Keratinocyte (primary cell): ENCODE data around the gene PTRH1. TPM values are rescaled to one million over a fixed set of nuclear protein-coding genes. Genes with fewer than 3 reads are reported as not detected.

Source experiments
- DNase-seq: peaks from one replicate; pipeline ENCODE4 v3.0.0-alpha.2; 2011; ENCODE audit warnings: low read depth, missing footprints, low spot score
- FAIRE-seq: peaks from 2 replicates; lab custom pipeline; 2011; peaks lifted over from hg19 to GRCh38; lab: Jason Lieb, UNC
- H2AFZ ChIP-seq: 2 replicates; pipeline ENCODE4 v1.6.0; 2012; ENCODE audit warnings: low read length, control low read depth, inconsistent platforms; ENCODE audit not compliant: control insufficient read depth
- H3K27ac ChIP-seq: 2 replicates; pipeline ENCODE4 v1.5.1; 2011; ENCODE audit warnings: low read length; ENCODE audit not compliant: control insufficient read depth, insufficient read depth
- H3K27me3 ChIP-seq: 3 replicates; pipeline ENCODE4 v1.6.0; 2011; ENCODE audit warnings: low read length; ENCODE audit not compliant: control insufficient read depth, insufficient read depth; ENCODE audit errors: extremely low read depth
- H3K36me3 ChIP-seq, 2 experiments: 2 replicates in 1 of 2; 3 replicates in 1 of 2; pipeline ENCODE4 v1.5.1; 2011; ENCODE audit warnings: low read length in 2 of 2, mild to moderate bottlenecking in 1 of 2; ENCODE audit not compliant: control insufficient read depth in 2 of 2, insufficient read depth in 2 of 2; ENCODE audit errors: extremely low read depth in 1 of 2
- H3K4me1 ChIP-seq: 3 replicates; pipeline ENCODE4 v1.5.1; 2011; ENCODE audit warnings: low read length; ENCODE audit not compliant: control insufficient read depth, insufficient read depth; ENCODE audit errors: extremely low read depth
- H3K4me2 ChIP-seq: 3 replicates; pipeline ENCODE4 v1.6.0; 2011; ENCODE audit warnings: low read depth, low read length; ENCODE audit not compliant: control insufficient read depth, insufficient read depth; ENCODE audit errors: extremely low read depth
- H3K4me3 ChIP-seq, 3 experiments: fragments of 200-600 bp in 1 of 3; sonication (generic) in 1 of 3; 2 replicates in 2 of 3; 3 replicates in 1 of 3; pipeline ENCODE4 v1.5.1; 2011 to 2016; ENCODE audit warnings: low read length in 3 of 3, mild to moderate bottlenecking in 3 of 3, control low read depth in 2 of 3, inconsistent platforms in 1 of 3, low read depth in 1 of 3, mixed read lengths in 1 of 3, mixed run types in 1 of 3, moderate library complexity in 1 of 3; ENCODE audit not compliant: control insufficient read depth in 2 of 3, insufficient read depth in 2 of 3; ENCODE audit errors: extremely low read depth in 1 of 3
- H3K79me2 ChIP-seq: 2 replicates; pipeline ENCODE4 v1.6.0; 2012; ENCODE audit warnings: low read length; ENCODE audit not compliant: control insufficient read depth, insufficient read depth
- H3K9ac ChIP-seq: 3 replicates; pipeline ENCODE4 v1.6.0; 2011; ENCODE audit warnings: low read length; ENCODE audit not compliant: control insufficient read depth, insufficient read depth; ENCODE audit errors: extremely low read depth
- H3K9me1 ChIP-seq: 3 replicates; pipeline ENCODE4 v1.6.0; 2011; ENCODE audit warnings: low read length; ENCODE audit not compliant: control insufficient read depth, insufficient read depth; ENCODE audit errors: extremely low read depth
- H3K9me3 ChIP-seq: 2 replicates; pipeline ENCODE4 v1.5.1; 2012; ENCODE audit warnings: low read depth, low read length; ENCODE audit not compliant: control insufficient read depth
- H4K20me1 ChIP-seq: 3 replicates; pipeline ENCODE4 v1.6.0; 2011; ENCODE audit warnings: low read length; ENCODE audit not compliant: control insufficient read depth, insufficient read depth; ENCODE audit errors: extremely low read depth
- EZH2 ChIP-seq: IDR thresholded peaks from one replicate; pipeline ENCODE4 v1.6.1; 2012; ENCODE audit warnings: inconsistent platforms, mild to moderate bottlenecking, low read length, moderate library complexity
- dilution Hi-C: fragments of 300-500 bp; cut with MboI; formaldehyde crosslinking; loops from one replicate; pipeline ENCODE4 v1.7.0; 2020; ENCODE audit warnings: low sequenced_read_pairs; ENCODE audit not compliant: extremely low pct_ligation_motif_present
- polyA plus RNA-seq, 5 experiments: library from polyadenylated mRNA; depleted of rRNA in 3 of 5; stranded (reverse) in 3 of 5; stranded (forward) in 1 of 5; unstranded in 1 of 5; fragments of >200 nt; gene quantifications; 1 replicate in 1 of 5; 2 replicates in 3 of 5; 3 replicates in 1 of 5; pipeline versions ENCODE4 v1.2.1 to v1.2.3, GENCODE V29; 2011 to 2012; ENCODE audit warnings: missing spikeins in 2 of 5, low read depth in 1 of 5, low replicate concordance in 1 of 5
- TF ChIP-seq, protein P1 (sequence below), 3 experiments: IDR thresholded peaks in 1 of 3; conservative IDR thresholded peaks in 1 of 3; optimal IDR thresholded peaks in 1 of 3; 2 replicates in 2 of 3; 3 replicates in 1 of 3; pipeline versions ENCODE3 to v1.5.1; 2011; ENCODE audit warnings: low read length in 3 of 3, mild to moderate bottlenecking in 3 of 3, moderate library complexity in 2 of 3, control low read depth in 1 of 3, inconsistent platforms in 1 of 3; ENCODE audit not compliant: insufficient read depth in 2 of 3; ENCODE audit errors: extremely low read depth in 1 of 3

PTRH1 gene
- polyA plus RNA-seq, 1 donor (not counting 4 experiments of a cell fraction or from before 2014, with no cell fraction given), result 14.3 TPM

GRCh38 chr9:127680846-127681245 is 34.6 kb downstream of the PTRH1 start:
- Histone ChIP-seq H3K79me2 (no peaks in the 10 kb centered on the region), H3K36me3 (peaks cover 22 to 35% of the 10 kb centered on the region in 2 experiments), H3K4me1 (no peaks in the 10 kb centered on the region), H3K9me1 (no peaks in the 10 kb centered on the region), H2AFZ (no peak overlapping the region), H3K4me2 (no peak overlapping the region), H3K4me3 (no peak overlapping the region), H3K9ac (no peak overlapping the region), H4K20me1 (no peaks in the 10 kb centered on the region), H3K9me3 (no peaks in the 10 kb centered on the region), H3K27me3 (no peaks in the 10 kb centered on the region), H3K27ac (no peak overlapping the region)
- dilution Hi-C loops, result no loop called here
- no peak for FAIRE-seq
- TF ChIP-seq, protein P1, sequence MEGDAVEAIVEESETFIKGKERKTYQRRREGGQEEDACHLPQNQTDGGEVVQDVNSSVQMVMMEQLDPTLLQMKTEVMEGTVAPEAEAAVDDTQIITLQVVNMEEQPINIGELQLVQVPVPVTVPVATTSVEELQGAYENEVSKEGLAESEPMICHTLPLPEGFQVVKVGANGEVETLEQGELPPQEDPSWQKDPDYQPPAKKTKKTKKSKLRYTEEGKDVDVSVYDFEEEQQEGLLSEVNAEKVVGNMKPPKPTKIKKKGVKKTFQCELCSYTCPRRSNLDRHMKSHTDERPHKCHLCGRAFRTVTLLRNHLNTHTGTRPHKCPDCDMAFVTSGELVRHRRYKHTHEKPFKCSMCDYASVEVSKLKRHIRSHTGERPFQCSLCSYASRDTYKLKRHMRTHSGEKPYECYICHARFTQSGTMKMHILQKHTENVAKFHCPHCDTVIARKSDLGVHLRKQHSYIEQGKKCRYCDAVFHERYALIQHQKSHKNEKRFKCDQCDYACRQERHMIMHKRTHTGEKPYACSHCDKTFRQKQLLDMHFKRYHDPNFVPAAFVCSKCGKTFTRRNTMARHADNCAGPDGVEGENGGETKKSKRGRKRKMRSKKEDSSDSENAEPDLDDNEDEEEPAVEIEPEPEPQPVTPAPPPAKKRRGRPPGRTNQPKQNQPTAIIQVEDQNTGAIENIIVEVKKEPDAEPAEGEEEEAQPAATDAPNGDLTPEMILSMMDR (optimal IDR thresholded peaks at IDR 0.05 in 1 of 3, IDR thresholded peaks at IDR 0.05 in 1 of 3, conservative IDR thresholded peaks at IDR 0.05 in 1 of 3; ENCODE audit: extremely low read depth in 1 of 3, insufficient read depth in 2 of 3, low read length in 3 of 3), result no peak
- TF ChIP-seq EZH2, result no peak
- DNase-seq, result no peak

DNA sequence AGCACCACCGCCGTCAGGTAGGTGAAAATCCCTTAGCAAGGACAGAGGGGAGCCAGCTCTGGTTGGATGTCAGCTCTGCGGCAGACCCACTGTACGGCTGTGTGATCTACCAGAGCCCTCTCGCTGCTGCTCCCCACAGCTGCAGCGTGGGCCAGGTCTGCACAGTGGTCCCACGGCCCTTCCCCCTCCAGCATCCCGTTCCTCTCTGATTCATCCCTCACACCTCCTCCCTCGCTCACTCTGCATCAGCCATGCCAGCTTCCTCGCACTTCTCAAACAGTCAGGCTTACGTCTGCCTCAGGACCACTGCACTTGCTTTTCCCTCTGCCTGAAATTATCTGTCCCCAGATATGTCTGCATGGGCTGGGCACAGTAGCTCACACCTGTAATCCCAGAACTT is 35.2 kb downstream of the PTRH1 start:
- no peaks in the 10 kb centered on the region for H3K79me2 ChIP-seq
- no peak overlapping the region for H2AFZ ChIP-seq
- dilution Hi-C loops, result no loop called here
- no peaks in the 10 kb centered on the region for H4K20me1 ChIP-seq
- FAIRE-seq (no peak), DNase-seq (no peak)
- no peak overlapping the region for H3K9ac ChIP-seq
- no peaks in the 10 kb centered on the region for H3K4me1 ChIP-seq
- no peak overlapping the region for H3K4me3 ChIP-seq
- peaks cover 28 to 41% of the 10 kb centered on the region in 2 experiments for H3K36me3 ChIP-seq
- H3K27me3 ChIP-seq, result no peaks in the 10 kb centered on the region
- no peaks in the 10 kb centered on the region for H3K9me3 ChIP-seq
- H3K4me2 ChIP-seq, result no peak overlapping the region
- no peaks in the 10 kb centered on the region for H3K9me1 ChIP-seq
- H3K27ac ChIP-seq, result no peak overlapping the region
- no peak for TF ChIP-seq EZH2
- TF ChIP-seq, protein P1 (optimal IDR thresholded peaks at IDR 0.05 in 1 of 3, IDR thresholded peaks at IDR 0.05 in 1 of 3, conservative IDR thresholded peaks at IDR 0.05 in 1 of 3; ENCODE audit: extremely low read depth in 1 of 3, insufficient read depth in 2 of 3, low read length in 3 of 3), result no peak
